GM06990 (cell line): ENCODE data around the gene DUSP16.
"Not testable (repeated sequence)": the region's sequence is repeated elsewhere in the genome, so short reads cannot be mapped to it uniquely, and the experiment has no call there.

Experiments
- DNase-seq: peaks from one replicate; pipeline ENCODE4 v3.0.0-alpha.2; 2011; ENCODE audit not compliant: insufficient read length; ENCODE audit errors: extremely low read depth
- H3K27me3 ChIP-seq: replicated peaks from 2 replicates; pipeline ENCODE4 v1.6.0; 2011; ENCODE audit warnings: low read length; ENCODE audit not compliant: control insufficient read depth, insufficient read depth
- H3K36me3 ChIP-seq: 2 replicates; pipeline ENCODE4 v1.5.1; 2011; ENCODE audit warnings: low read length; ENCODE audit not compliant: control insufficient read depth, insufficient read depth
- H3K4me3 ChIP-seq: replicated peaks from 2 replicates; pipeline ENCODE4 v1.5.1; 2011; ENCODE audit warnings: low read depth, mild to moderate bottlenecking, control low read depth, low read length
- CTCF ChIP-seq: IDR thresholded peaks from 2 replicates; pipeline ENCODE4 v1.5.1; 2011; ENCODE audit warnings: low read length, control low read depth, mild to moderate bottlenecking, inconsistent platforms; ENCODE audit not compliant: insufficient read depth, poor library complexity, severe bottlenecking

Gene DUSP16

GRCh38 chr12:12476857-12477531 lies 85.7 kb downstream of the DUSP16 start:
- H3K36me3 ChIP-seq = peaks cover 18% of the 10 kb centered on the region
- TF ChIP-seq CTCF = no peak
- no peak for DNase-seq

GRCh38 chr12:12474931-12475795 lies 87.5 kb downstream of the DUSP16 start:
- peak; percentile 66 for DNase-seq
- Histone ChIP-seq H3K27me3 (no peaks in the 10 kb centered on the region), H3K36me3 (peaks cover 16% of the 10 kb centered on the region), H3K4me3 (peak overlapping the region; percentile 37)
- peak; percentile 43 for TF ChIP-seq CTCF

More at GRCh38 chr12:12476857-12477531, 85.7 kb downstream of the DUSP16 start:
- H3K4me3 ChIP-seq = no peak overlapping the region
- H3K27me3 ChIP-seq = no peaks in the 10 kb centered on the region

GRCh38 chr12:12474471-12474928 lies 88.2 kb downstream of the DUSP16 start:
- no peak for TF ChIP-seq CTCF
- Histone ChIP-seq H3K4me3 (no peak overlapping the region), H3K36me3 (peaks cover 11% of the 10 kb centered on the region), H3K27me3 (no peaks in the 10 kb centered on the region)
- DNase-seq = peak; percentile 35

- Histone ChIP-seq H3K27me3 (no peaks in the 10 kb centered on the region), H3K4me3 (no peak overlapping the region), H3K36me3 (peaks cover 11% of the 10 kb centered on the region)
- DNase-seq = no peak
- TF ChIP-seq CTCF = no peak
These were observed 89.4 kb downstream of the DUSP16 start for GRCh38 chr12:12473223-12473622.

- H3K36me3 ChIP-seq = not testable (repeated sequence)
These were observed 90.4 kb downstream of the DUSP16 start for GRCh38 chr12:12471982-12472961.

More at GRCh38 chr12:12471982-12472961, 90.4 kb downstream of the DUSP16 start:
- not testable (repeated sequence) for H3K27me3 ChIP-seq, H3K4me3 ChIP-seq, DNase-seq
